ENCODE measurements around the gene SUPT20H.

DNA sequence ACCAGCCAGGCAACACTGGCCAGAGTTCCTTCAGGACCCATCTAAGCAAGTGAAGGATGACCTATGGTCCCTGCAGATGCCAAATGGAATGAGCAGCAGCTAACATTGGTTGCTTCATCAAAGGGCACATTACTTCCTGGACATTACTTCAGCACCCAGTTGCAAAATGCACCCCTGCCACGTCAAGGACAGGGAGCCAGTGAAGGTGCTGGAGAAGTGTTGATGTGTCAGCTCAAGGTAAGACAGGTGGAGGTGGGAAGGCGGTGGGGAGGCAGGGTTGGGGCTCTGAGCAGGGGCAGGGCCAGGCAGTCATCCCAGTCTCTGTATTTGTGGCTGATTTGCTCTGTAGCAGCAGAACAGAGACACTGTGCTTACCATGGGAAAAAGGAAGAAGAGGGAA is 31.4 kb upstream of the SUPT20H start:
- TF ChIP-seq, protein P1, sequence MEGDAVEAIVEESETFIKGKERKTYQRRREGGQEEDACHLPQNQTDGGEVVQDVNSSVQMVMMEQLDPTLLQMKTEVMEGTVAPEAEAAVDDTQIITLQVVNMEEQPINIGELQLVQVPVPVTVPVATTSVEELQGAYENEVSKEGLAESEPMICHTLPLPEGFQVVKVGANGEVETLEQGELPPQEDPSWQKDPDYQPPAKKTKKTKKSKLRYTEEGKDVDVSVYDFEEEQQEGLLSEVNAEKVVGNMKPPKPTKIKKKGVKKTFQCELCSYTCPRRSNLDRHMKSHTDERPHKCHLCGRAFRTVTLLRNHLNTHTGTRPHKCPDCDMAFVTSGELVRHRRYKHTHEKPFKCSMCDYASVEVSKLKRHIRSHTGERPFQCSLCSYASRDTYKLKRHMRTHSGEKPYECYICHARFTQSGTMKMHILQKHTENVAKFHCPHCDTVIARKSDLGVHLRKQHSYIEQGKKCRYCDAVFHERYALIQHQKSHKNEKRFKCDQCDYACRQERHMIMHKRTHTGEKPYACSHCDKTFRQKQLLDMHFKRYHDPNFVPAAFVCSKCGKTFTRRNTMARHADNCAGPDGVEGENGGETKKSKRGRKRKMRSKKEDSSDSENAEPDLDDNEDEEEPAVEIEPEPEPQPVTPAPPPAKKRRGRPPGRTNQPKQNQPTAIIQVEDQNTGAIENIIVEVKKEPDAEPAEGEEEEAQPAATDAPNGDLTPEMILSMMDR (IDR thresholded peaks at IDR 0.05) = no peak
- TF ChIP-seq POLR2A (IDR thresholded peaks at IDR 0.05) = no peak
- TF ChIP-seq POLR2AphosphoS5 (IDR thresholded peaks at IDR 0.05; ENCODE audit: insufficient read depth in 1 of 2, low read depth in 1 of 2) = no peak

Measured in vagina (tissue), 2 donors.